ENCODE data around the gene ARID4B.

The ARID4B gene

GRCh38 chr1:235124111-235124510, 203.9 kb downstream of the ARID4B start:
- no peak for DNase-seq

GRCh38 chr1:235122348-235122747, 205.6 kb downstream of the ARID4B start:
- no peak for DNase-seq

Data from stimulated activated CD4-positive, alpha-beta T cell treated with anti-CD3 and anti-CD28 coated beads, Interleukin-4, amount 100 ng/mL, for 4 hours (primary cell).